Epithelial cell of proximal tubule (primary cell): ENCODE results near the gene GPS2. TPM values are rescaled to one million over a fixed set of nuclear protein-coding genes. Genes with fewer than 3 reads are reported as not detected.

ENCODE experiments used
- DNase-seq: peaks from one replicate; pipeline ENCODE4 v3.0.0-alpha.2; 2011; ENCODE audit warnings: low read depth
- H3K4me3 ChIP-seq: 2 replicates; pipeline ENCODE4 v1.5.1; 2011; ENCODE audit warnings: low read depth, mild to moderate bottlenecking, low read length
- total RNA-seq: library from RNA; depleted of rRNA; stranded (reverse); fragments of >200 nt; gene quantifications from 2 replicates; pipeline ENCODE4 v1.2.3, GENCODE V29; 2015
- TF ChIP-seq, protein P1 (sequence below): conservative IDR thresholded peaks from 2 replicates; pipeline ENCODE4 v1.5.1; 2012; ENCODE audit warnings: low read depth, mild to moderate bottlenecking, low read length

GPS2 gene
- total RNA-seq, 1 donor from 2014 or later, result 104 TPM

DNA sequence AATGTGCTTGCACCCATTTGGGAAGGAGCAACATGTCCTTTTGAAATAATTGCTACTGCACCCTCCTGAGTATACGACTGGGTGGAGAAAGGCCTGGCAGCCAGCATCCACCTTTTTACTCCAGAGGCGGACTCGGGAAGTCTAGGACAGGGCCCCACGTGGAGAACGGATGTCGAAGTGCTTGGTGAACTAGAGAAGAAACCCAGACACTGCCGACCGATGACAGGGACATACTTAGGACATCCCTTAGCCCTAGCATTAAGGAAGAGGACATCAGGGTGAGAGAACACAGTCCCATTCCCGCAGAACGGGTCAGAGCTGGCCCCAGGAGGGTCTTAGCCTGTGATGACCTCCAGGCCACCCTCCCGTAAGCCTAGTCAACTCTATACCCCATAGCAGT is 24.5 kb downstream of the GPS2 start:
- no peak overlapping the region for H3K4me3 ChIP-seq
- TF ChIP-seq, protein P1, sequence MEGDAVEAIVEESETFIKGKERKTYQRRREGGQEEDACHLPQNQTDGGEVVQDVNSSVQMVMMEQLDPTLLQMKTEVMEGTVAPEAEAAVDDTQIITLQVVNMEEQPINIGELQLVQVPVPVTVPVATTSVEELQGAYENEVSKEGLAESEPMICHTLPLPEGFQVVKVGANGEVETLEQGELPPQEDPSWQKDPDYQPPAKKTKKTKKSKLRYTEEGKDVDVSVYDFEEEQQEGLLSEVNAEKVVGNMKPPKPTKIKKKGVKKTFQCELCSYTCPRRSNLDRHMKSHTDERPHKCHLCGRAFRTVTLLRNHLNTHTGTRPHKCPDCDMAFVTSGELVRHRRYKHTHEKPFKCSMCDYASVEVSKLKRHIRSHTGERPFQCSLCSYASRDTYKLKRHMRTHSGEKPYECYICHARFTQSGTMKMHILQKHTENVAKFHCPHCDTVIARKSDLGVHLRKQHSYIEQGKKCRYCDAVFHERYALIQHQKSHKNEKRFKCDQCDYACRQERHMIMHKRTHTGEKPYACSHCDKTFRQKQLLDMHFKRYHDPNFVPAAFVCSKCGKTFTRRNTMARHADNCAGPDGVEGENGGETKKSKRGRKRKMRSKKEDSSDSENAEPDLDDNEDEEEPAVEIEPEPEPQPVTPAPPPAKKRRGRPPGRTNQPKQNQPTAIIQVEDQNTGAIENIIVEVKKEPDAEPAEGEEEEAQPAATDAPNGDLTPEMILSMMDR, result no peak
- DNase-seq, result no peak

DNA sequence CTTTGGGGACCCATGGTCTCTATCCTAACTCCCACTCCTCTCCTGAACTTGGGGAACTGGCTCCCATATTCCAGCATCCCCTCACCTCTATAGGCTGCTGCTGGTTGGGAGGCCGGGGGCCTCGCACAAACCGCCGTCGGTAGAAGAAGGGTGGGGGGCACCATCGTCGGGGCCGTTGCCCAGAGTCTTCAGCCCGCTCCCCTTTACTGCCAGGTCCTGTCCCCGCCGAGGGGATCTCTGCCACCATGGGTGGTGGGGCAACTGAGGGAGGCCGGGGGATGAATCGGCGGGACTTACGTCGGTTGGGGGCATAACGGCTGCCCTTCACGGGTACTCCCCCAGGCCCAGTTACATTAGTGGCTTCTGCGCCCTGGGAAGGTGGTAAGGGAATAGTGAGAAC is 25.0 kb downstream of the GPS2 start:
- DNase-seq, result no peak
- TF ChIP-seq, protein P1, result no peak
- no peak overlapping the region for H3K4me3 ChIP-seq

DNA sequence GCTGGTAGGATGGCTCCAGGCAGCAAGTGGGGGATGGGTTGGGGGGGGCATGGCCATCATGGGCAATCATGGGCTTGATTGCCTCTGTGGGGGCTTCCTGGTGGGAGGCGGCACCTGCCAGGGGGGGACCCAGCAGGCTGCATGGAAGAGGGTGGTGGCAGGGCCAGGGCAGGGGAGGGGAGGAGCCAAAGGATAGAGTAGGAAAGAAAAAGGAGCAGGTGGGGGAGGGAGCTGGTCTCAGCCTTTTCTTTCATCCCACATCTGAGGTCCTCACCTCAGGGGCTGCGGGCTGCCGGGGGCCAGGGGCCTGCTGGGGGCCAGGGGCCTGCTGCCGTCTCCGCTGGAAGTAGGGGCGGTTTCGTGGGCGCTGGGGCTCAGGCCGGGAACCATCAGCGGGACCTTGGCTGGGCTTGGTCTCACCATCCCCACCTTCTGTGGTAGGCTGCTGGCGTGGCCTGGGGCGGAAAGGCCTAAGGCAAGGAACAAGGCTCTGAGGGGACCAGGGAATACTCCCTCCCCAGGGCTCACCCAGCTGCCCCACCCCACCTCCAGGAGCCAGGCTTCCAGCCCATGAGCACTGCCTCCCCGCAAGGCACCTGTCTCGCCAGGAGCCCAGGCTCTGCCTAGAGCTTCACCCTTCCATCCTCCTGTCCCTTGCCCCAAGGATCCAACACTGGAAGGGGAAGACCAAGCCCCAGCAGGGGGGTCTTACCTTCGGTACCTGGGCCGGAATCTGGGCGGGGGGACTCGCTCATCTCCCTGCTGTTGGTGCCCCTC is 25.7 kb downstream of the GPS2 start:
- TF ChIP-seq, protein P1, result no peak
- DNase-seq, result no peak
- H3K4me3 ChIP-seq, result no peak overlapping the region

DNA sequence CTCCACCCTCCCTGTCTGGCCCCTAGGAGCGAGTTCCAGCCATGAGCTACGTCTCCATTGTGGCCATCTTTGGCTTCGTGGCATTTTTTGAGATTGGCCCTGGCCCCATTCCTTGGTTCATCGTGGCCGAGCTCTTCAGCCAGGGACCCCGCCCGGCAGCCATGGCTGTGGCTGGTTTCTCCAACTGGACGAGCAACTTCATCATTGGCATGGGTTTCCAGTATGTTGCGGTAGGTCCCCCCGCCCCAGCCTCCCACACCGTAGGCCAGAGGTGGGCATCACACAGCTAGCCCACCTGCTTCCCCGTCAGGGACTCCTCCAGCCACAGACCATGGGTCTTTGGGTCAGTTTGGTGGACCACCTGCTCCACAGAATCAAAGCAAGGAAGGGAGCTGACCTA is 29.5 kb downstream of the GPS2 start:
- TF ChIP-seq, protein P1, result no peak
- DNase-seq, result no peak
- H3K4me3 ChIP-seq, result no peak overlapping the region

DNA sequence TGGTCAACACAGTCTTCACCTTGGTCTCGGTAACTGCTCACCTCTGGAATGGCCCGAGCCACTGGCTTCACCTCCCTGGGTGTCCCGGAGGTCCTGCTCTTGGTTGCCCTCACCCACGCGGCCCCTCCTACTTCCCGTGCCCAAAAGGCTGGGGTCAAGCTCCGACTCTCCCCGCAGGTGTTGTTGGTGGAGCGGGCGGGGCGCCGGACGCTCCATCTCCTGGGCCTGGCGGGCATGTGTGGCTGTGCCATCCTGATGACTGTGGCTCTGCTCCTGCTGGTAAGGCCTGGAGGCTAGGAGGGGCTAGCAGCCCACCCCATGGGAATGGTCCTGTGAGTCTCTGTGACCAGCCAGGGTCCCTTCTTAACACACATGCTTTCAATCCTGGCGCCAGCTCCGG is 30.2 kb downstream of the GPS2 start:
- TF ChIP-seq, protein P1, result no peak
- no peak overlapping the region for H3K4me3 ChIP-seq
- no peak for DNase-seq

DNA sequence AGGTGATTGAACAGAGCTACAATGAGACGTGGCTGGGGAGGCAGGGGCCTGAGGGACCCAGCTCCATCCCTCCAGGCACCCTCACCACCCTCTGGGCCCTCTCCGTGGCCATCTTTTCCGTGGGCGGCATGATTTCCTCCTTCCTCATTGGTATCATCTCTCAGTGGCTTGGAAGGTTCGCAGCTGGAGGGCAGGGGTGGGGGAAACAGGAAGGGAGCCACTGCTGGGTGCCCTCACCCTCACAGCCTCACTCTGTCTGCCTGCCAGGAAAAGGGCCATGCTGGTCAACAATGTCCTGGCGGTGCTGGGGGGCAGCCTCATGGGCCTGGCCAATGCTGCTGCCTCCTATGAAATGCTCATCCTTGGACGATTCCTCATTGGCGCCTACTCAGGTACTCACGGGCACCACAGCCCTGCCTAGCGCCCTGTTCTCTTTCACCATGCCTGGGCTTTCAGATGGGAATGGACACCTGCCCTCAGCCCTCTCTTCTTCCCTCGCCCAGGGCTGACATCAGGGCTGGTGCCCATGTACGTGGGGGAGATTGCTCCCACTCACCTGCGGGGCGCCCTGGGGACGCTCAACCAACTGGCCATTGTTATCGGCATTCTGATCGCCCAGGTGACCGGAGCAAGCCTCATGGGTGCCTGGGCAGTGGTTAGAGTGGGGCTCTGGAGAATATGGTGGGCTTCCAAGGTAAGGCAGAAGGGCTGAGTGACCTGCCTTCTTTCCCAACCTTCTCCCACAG is 31.5 kb downstream of the GPS2 start:
- DNase-seq, result no peak
- TF ChIP-seq, protein P1, result no peak
- H3K4me3 ChIP-seq, result no peak overlapping the region
